Measurements from ENCODE around the gene CACNB2. TPM values are rescaled to one million over a fixed set of nuclear protein-coding genes. Genes with fewer than 3 reads are reported as not detected.
"Not testable (repeated sequence)": the region's sequence is repeated elsewhere in the genome, so short reads cannot be mapped to it uniquely, and the experiment has no call there.

CACNB2 gene
- total RNA-seq, 1 donor from 2014 or later, result not detected

DNA sequence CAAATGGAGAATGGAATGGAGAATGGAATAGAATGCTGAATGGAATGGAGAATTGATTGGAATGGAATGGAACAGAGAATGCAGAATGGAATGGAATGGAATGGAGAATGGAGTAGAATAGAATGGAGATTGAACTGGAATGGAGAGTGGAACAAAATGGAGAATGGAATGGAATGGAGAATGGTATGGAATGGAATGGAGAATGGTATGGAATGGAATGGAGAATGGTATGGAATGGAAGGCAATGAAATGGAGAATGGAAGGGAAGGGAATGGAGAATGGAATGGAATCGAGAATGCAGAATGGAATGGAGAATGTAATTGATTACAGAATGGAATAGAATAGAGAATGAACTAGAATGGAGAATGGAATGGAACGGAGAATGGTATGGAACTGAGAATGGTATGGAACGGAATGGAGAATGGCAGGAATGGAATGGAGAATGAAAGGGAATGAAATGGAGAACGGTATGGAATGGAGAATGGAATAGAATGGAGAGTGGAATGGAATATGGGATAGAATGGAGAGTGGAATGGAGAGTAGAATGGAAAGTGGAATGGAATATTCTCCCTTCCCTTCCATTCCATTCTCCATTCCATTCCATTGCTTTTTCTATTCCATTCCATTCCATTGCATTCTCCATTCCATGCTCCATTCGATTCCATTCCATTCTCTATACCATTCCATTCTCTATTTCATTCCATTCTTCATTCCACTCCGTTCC is 422.9 kb downstream of the CACNB2 start:
- no peak for DNase-seq (ENCODE audit: low read depth, low spot score)

GRCh38 chr10:18565006-18565405 is 424.8 kb downstream of the CACNB2 start:
- DNase-seq (ENCODE audit: low read depth, low spot score), result no peak

GRCh38 chr10:18566177-18566576 is 426.0 kb downstream of the CACNB2 start:
- no peak for DNase-seq (ENCODE audit: low read depth, low spot score)

GRCh38 chr10:18567343-18567856 is 427.2 kb downstream of the CACNB2 start:
- DNase-seq (ENCODE audit: low read depth, low spot score), result no peak

GRCh38 chr10:18570386-18570785 is 430.2 kb downstream of the CACNB2 start:
- not testable (repeated sequence) for DNase-seq (ENCODE audit: low read depth, low spot score)

- DNase-seq (ENCODE audit: low read depth, low spot score), result no peak
Observed at GRCh38 chr10:18571076-18571475, 430.9 kb downstream of the CACNB2 start.

GRCh38 chr10:18571780-18572179 is 431.6 kb downstream of the CACNB2 start:
- DNase-seq (ENCODE audit: low read depth, low spot score), result no peak

DNA sequence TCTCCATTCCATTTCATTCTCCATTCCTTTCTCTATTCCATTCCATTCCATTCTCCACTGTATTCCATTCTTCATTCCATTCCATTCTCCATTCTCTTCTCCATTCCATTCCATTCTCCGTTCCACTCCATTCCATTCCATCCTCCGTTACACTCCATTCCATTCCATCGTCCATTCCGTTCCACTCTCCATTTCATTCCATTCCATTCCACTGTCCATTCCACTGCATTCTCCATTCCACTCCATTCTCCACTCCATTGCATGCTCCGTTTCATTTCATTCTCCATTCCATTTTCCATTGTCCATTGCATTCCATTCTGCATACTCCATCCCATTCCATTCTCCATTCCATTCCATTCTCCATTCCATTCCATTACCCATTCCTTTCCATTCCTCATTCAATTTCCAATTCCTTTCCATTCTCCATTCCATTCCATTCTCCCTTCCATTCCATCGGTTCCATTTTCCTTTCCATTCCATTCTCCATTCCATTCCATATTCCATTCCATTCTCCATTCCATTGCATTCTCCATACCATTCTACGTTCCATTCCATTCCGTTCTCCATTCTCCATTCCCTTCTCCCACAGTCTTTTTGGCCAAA is 432.8 kb downstream of the CACNB2 start:
- no peak for DNase-seq (ENCODE audit: low read depth, low spot score)

DNA sequence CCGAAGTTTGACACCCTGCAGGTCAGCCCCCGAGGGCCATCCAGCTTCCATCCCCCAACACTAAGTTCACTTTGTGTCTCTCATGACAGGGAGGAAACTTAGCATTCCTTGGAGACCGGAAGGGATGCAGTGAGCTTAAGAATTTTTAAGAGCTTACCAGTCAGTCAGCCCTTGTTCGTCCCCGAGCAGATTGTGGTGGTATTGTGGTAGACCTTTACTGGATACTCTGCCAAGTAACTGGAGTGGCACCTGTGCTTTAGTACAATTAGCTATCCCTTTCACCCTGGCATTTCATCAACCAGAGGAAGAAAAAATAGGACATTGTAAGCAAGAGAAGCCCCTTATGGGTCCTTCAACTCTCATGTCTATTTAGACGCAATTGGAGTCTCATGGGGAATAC is 436.4 kb downstream of the CACNB2 start:
- DNase-seq (ENCODE audit: low read depth, low spot score), result no peak

DNA sequence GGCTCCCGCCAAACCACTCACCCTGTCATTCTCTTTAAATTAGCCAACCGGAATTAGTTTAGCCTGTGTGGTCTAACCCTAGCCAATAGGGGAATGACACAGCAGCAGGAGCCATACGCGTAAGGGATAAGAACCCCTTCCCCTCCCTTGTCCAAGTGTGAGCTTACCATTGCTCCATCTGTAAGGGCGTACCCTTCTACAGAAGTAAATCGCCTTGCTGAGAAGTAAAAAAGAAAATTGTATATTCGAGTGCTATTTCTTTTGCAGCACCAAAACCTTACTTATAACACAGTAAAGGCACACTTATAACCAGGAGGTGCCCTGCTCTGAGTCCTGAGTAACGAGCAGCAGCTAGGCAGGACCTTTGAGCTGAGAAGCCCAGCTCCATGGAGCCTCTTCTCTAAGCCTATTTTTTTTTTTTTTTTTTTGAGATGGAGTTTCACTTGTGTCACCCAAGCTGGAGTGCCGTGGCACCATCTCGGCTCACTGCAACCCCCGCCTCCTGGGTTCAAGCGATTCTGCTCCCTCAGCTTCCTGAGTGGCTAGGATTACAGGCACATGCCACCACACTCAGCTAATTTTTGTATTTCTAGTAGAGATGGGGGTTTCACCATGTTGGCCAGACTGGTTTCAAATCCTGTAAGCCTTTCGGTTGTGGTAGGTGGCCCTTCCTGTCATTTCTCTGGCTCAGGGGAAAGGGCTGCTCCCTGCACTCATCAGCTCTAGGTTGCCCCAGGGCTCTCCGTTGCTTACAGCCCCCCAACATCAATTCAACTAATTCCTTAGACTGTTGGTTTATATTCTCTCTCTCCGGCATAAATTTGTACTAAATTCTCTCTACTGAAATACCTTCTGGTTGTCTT is 437.8 kb downstream of the CACNB2 start:
- DNase-seq (ENCODE audit: low read depth, low spot score), result no peak

GRCh38 chr10:18582803-18583202 is 442.6 kb downstream of the CACNB2 start:
- no peak for DNase-seq (ENCODE audit: low read depth, low spot score)

- DNase-seq (ENCODE audit: low read depth, low spot score), result no peak
Observed at GRCh38 chr10:18583575-18584270, 443.5 kb downstream of the CACNB2 start.

- DNase-seq (ENCODE audit: low read depth, low spot score), result not testable (repeated sequence)
Observed at GRCh38 chr10:18586637-18587036, 446.4 kb downstream of the CACNB2 start.

GRCh38 chr10:18591141-18591540 is 450.9 kb downstream of the CACNB2 start:
- DNase-seq (ENCODE audit: low read depth, low spot score), result not testable (repeated sequence)

Other genes starting within 250 kb of the CACNB2 start
- not detected in 2 replicates for gene SLC39A12, start 188.5 kb upstream of the CACNB2 start, total RNA-seq

Data from pulmonary artery endothelial cell (primary cell).